Left kidney (tissue), 2 donors: ENCODE data around the gene LYPD5. TPM values are rescaled to one million over a fixed set of nuclear protein-coding genes. Genes with fewer than 3 reads are reported as not detected.
"Not testable (repeated sequence)": the region's sequence is repeated elsewhere in the genome, so short reads cannot be mapped to it uniquely, and the experiment has no call there.

Source experiments
- DNase-seq: peaks from one replicate; pipeline ENCODE4 v3.0.0-alpha.2; 2013
- polyA plus RNA-seq: library from polyadenylated mRNA; unstranded; fragments of 120-200 nt; gene quantifications from one replicate; pipeline ENCODE4 v1.2.1, GENCODE V29; 2013; ENCODE audit not compliant: insufficient read length

The LYPD5 gene
- polyA plus RNA-seq, 1 donor = 0.33 TPM

DNA sequence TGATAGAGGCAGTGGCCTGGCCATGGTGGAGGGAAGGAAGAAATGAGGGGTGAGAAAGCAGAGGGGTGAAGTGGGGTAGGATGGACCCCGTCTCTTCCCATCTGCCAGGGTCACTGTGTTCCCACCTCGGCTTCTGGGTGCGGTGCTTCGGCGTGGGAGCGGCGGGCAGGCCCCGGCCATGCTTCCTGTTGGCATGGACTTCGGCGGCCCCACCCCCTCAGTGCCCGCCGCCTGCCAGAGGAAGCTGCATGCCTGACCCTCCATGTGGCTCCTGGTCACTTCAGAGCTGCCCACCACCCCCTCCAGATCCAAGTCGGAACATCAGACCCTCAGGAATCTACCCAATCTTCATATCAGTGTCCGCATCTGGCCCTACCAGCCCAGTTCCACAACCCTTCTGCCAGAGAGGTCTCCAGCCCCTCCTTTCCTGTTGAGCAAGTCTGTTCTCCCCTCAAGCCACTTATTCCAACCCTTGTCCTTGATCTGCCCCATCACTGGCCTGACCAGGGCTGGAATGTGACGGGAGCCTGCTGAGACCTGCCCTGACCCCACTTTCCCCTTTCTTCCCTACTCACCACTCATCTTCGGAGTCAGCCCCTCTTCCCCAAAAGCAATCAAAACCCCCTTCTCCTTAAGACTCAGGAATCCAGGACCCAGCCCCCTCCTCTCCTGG is 23.0 kb downstream of the LYPD5 start:
- DNase-seq = no peak

GRCh38 chr19:43778651-43779050 is 23.6 kb downstream of the LYPD5 start:
- DNase-seq = no peak

DNA sequence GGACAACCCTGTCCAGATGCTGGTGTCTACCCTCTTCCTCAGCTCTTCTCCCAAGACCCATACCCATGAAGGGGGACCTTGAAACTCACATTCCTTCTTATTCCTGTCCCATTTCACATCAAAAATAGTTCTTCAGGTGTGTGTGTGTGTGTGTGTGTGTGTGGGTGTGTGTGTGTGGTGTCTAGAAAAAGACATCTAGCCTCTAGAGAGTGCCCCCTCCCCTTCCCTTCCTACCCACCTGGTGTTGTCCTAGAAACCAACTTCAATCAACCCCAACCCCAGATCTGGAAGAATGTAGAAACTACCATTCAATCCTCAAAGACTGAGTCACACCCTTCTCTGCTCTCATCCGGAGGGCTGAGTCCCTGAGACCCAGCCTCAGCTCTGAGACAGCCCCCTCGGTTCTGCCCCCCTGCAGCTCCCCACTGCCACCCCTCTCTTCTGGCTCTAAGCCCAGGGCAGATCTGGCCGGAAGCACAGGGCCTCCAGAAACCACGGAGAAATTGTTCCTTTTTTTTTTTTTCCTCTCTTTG is 25.0 kb downstream of the LYPD5 start:
- DNase-seq = no peak

- DNase-seq = no peak
Observed at GRCh38 chr19:43776286-43776685, 26.0 kb downstream of the LYPD5 start.

DNA sequence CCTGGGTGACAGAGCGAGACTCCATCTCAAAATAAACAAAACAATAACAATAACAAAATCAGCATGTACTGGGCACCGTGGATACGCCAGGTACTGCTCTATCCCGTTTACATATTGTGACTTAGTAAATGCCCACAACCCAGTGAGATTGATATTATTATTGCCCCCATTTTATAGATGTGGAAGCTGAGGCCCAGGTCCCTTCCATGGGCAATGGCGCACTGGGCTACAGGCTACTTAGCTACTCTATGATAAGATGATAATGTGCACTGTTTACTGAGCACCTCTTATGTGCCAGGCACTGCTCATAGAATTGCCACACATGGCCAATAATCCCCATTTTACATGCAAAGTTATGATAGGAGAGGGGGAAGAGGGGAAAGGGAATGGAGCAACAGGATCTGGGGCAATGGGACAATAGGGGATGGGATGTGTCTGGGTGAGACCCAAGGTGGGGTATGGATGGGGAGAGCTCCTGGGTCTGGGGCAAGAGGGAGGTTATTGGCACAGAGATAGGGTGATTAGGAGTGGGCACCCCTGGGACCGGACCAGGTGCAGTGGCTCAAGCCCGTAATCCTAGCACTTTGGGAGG is 26.9 kb downstream of the LYPD5 start:
- DNase-seq = no peak

GRCh38 chr19:43774940-43775258 is 27.3 kb downstream of the LYPD5 start:
- DNase-seq = not testable (repeated sequence)

DNA sequence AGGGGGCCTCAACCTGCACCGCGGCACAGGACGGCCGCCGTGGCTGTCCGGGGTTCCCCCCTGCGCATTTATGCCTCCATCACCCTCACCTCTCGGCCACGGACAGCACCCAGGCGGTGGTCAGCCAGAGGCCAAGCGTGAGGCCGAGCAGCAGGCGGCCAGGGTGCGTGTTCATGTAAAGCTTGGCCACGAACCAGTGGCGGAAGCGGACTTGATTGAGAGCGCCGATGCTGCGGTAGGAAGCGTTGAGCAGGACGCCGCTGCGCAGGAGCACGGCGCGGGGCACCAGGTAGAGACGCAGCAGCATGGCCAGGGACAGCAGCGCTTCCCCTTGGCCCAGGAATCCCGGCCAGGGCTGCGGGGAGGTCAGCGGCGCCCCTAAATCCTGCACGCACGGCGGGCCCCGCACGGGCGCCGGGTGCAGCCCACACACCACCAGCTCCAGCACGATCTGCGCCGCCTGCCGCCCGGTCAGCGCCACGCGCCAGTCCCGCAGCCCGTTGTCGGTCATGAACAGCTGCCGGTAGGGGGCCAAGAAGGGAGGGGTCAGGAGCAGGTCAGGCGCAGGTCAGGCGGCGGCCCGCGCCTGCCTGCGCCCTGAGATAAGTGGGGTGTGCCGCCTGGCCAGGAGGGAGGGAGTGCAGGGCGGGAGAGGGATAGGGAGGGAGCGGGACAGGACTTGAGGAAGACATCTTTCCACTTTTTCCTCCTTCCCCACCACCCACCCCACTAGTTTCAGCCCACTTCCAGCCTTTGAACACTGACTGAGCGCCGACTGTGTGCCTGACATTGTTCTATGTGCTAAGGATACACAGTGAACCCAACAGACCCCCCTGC is 27.9 kb downstream of the LYPD5 start:
- no peak for DNase-seq

- no peak for DNase-seq
Observed at GRCh38 chr19:43773725-43774102, 28.5 kb downstream of the LYPD5 start.

DNA sequence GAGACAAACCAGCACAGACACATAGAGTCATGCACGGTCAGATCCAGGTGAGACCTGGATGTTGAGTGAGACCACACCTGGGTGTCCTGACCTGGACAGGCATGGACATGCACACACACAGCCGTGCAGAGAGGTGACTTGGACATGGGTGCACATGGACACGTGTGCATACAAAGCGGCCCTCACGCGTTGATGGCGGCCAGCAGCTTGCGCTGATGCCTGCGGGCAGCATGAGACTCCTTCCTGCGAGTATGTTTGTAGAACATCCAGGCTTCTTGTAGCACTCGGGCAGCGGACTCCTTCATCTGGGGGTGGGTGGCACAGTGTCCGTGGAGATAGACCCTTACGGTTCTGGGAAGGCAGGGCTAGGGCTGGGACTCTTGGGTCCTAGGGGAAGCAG is 33.0 kb downstream of the LYPD5 start:
- DNase-seq = no peak

DNA sequence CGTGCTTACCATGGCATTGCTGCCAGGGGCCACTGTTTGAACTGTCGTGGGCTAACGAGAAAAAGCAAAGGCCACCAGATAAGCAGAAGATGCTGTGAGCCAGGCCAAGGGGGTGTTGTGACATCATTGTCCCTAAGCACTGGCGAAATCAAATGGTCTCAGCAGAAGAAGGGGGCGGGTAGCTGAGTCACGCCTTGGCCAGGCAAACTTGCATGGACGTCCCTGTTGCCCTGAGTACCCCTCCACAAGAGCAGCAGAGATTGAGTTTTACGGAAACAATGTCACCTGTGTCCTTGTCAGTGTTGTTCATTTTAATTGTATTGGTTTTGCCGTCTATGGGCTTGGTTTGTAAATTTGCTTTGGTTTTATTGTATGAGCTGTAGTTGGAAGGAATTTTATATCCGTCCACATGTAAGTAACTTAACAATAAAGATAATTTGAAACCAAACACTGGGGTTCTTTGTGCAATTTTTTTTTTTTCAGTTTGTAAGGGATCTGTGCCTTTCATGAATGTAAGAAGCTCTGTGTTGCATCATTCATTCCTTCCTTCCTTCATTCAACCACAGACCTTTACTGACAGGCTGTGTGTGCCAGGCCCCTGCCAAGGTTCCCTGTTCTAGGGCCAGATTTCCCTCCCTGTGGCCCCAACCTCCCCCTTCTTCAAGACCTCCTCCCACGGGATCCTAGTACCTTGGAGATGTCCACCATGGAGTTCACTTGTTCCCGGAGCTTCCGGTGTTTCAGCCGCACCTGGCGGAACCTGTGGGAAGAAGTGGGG is 33.8 kb downstream of the LYPD5 start:
- DNase-seq = no peak

DNA sequence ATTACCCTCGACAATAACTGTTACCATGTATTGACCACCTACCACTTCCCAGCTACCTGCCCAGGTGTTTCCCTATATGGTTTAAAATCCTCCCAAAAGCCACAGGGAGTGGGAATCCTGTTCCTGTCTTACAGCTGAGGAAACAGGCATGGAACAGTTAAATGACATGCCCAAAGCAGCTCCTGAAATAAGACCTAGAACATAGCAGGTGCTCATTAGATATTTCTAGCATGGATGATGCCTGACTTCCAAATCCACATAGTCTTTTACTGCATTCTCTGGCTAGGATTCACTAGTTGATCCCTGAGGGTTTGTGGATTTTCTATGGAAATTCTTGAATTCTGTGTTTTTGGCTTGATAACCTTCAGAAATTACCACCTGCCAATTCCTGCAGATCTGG is 34.4 kb downstream of the LYPD5 start:
- no peak for DNase-seq

DNA sequence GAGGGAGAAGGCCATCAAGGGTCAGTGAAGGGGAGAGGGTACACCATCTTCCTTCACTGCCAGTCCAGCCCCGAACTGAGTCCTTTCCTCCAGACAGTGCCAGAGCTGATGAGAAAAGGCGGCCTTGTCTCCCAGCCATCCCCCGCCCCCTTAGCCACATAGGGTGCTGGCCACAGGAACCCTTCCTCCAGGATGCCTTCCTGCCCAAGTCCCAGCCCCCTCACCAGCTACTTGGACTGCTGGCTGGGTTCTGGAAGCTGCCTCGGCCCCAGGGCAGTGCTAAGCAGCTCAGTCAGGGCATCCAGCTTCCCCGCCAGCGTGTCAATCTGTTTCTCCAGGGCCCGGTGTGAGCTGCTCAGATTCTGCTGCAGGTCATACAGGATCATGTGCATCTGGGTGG is 34.9 kb downstream of the LYPD5 start:
- no peak for DNase-seq

GRCh38 chr19:43766755-43767043 is 35.5 kb downstream of the LYPD5 start:
- DNase-seq = no peak

GRCh38 chr19:43765109-43765876 is 37.0 kb downstream of the LYPD5 start:
- DNase-seq = no peak

DNA sequence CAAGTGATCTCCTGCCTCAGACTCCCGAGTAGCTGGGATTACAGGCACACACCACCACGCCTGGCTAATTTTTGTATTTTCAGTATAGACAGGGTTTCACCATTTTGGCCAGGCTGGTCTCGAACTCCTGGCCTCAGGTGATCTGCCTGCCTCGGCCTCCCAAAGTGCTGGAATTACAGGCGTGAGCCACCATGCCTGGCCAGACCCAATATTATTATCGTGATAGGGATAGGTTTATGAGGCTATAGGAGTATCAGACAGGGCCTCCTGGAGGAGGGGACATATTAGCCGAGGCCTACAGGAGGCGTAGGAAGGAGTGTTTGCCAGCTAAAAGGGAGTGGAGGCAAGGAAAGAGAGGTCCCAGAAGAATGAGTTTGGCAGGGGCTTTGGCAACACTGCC is 37.6 kb downstream of the LYPD5 start:
- not testable (repeated sequence) for DNase-seq

DNA sequence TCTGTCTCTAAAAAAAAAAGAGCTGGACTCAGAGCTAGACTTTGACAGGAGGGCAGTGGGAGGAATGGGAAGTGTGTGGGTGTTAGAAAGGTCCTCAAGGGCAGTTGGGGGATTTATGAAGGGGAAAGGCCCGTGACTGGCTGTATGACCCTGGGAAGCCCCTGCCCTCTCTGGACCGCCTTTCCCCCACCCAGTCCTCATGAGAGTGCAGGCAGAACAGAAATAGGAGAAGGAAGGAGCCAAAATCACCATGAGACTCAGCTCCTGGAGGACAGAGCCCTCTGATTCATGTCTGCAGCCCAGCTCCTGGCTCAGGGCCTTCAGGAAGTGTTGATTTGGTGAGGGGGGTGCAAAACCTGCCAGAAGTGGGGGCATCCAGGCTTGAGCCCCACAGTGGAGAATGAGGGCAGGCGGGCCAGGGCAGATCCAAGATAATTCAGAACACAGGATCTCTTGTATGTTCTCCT is 38.7 kb downstream of the LYPD5 start:
- no peak for DNase-seq

- DNase-seq = no peak
Observed at GRCh38 chr19:43762814-43763213, 39.4 kb downstream of the LYPD5 start.

- DNase-seq = no peak
Observed at GRCh38 chr19:43760941-43761340, 41.3 kb downstream of the LYPD5 start.

DNA sequence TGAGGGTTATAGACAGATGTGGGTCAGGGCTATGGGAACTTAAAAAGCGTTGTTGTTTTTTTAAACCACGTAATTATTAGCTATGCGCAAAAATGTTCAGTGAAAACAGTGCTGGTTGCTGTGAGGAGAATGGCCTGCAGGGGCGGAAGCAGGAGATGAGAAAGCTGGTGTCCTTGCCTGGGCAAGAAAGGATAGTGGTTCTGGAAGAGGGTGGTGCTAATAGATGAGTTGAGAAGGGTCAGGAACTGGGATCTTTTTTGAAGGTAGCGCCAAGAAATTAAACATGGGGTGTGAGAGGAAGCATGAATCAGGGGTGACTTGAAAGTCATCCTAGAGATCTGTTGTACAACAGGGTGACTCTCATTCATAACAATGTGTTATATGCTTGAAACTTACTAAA is 42.7 kb downstream of the LYPD5 start:
- DNase-seq = no peak

GRCh38 chr19:43755256-43755801 is 46.9 kb downstream of the LYPD5 start:
- DNase-seq = peak; percentile 78

- DNase-seq = peak; percentile 97
Observed at GRCh38 chr19:43754503-43755255, 47.6 kb downstream of the LYPD5 start, which contains the start of gene SMG9. Gene SMG9 (minus strand): TSS chr19:43754962. CDS start chr19:43750741, 4,221 bp downstream.
